Measurements from ENCODE around the gene C1QA.

- TF ChIP-seq, protein P1, sequence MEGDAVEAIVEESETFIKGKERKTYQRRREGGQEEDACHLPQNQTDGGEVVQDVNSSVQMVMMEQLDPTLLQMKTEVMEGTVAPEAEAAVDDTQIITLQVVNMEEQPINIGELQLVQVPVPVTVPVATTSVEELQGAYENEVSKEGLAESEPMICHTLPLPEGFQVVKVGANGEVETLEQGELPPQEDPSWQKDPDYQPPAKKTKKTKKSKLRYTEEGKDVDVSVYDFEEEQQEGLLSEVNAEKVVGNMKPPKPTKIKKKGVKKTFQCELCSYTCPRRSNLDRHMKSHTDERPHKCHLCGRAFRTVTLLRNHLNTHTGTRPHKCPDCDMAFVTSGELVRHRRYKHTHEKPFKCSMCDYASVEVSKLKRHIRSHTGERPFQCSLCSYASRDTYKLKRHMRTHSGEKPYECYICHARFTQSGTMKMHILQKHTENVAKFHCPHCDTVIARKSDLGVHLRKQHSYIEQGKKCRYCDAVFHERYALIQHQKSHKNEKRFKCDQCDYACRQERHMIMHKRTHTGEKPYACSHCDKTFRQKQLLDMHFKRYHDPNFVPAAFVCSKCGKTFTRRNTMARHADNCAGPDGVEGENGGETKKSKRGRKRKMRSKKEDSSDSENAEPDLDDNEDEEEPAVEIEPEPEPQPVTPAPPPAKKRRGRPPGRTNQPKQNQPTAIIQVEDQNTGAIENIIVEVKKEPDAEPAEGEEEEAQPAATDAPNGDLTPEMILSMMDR (IDR thresholded peaks at IDR 0.05): no peak
- TF ChIP-seq POLR2A (IDR thresholded peaks at IDR 0.05): no peak
Observed at GRCh38 chr1:22594396-22594795, 42.0 kb upstream of the C1QA start.
